WTC11 (cell line): Measurements from ENCODE around the gene RPS8. TPM values are rescaled to one million over a fixed set of nuclear protein-coding genes. Genes with fewer than 3 reads are reported as not detected.
A peak's percentile ranks its signal among the peaks of the same experiment; 100 is the strongest.

Experiments
- ATAC-seq: fragments of 200-7000 bp; cut with Tn5 transposase; 2 replicates; pipeline ENCODE4 v1.10.0; 2021; ENCODE audit warnings: mild to moderate bottlenecking, moderate library complexity
- CTCF ChIA-PET: fragments of 300-600 bp; sonication (Branson Sonifier 250); formaldehyde crosslinking; loops from one replicate; lab custom pipeline; 2021; ENCODE audit warnings: antibody characterized with exemption; lab: Charles Lee
- POLR2A ChIA-PET: fragments of 350-600 bp; sonication (Branson Sonifier 250); formaldehyde crosslinking; loops from one replicate; lab custom pipeline; 2021; ENCODE audit warnings: antibody characterized with exemption; lab: Charles Lee
- DNase-seq: peaks from one replicate; pipeline ENCODE4 v3.0.0; 2021; ENCODE audit warnings: low spot score
- H3K27ac Mint-ChIP-seq: 2 replicates; pipeline ENCODE4 v1.8.0; 2021; ENCODE audit warnings: mixed read lengths
- H3K27me3 Mint-ChIP-seq: 2 replicates; pipeline ENCODE4 v1.8.0; 2021; ENCODE audit warnings: low read depth, mild to moderate bottlenecking, moderate library complexity, mixed read lengths
- H3K36me3 Mint-ChIP-seq: 2 replicates; pipeline ENCODE4 v1.8.0; 2021; ENCODE audit warnings: mixed read lengths
- H3K4me1 Mint-ChIP-seq: 2 replicates; pipeline ENCODE4 v1.8.0; 2022; ENCODE audit warnings: mixed read lengths
- H3K4me3 Mint-ChIP-seq: 2 replicates; pipeline ENCODE4 v1.8.0; 2021; ENCODE audit warnings: mild to moderate bottlenecking, moderate library complexity, mixed read lengths
- H3K9me3 Mint-ChIP-seq: 2 replicates; pipeline ENCODE4 v1.8.0; 2021; ENCODE audit warnings: mixed read lengths
- ATF3 ChIP-seq: sonication (generic); formaldehyde crosslinking; conservative IDR thresholded peaks from 2 replicates; pipeline ENCODE4 v1.8.1; 2022; ENCODE audit warnings: mild to moderate bottlenecking, missing genetic modification reagents
- ATF6 ChIP-seq: sonication (generic); formaldehyde crosslinking; IDR thresholded peaks from 2 replicates; pipeline ENCODE4 v1.8.1; 2023; ENCODE audit warnings: mild to moderate bottlenecking, missing genetic modification reagents
- CBFB ChIP-seq: sonication (generic); formaldehyde crosslinking; IDR thresholded peaks from 2 replicates; pipeline ENCODE4 v1.8.1; 2022; ENCODE audit warnings: mild to moderate bottlenecking, low read depth, missing genetic modification reagents
- CDX4 ChIP-seq: fragments of 250-450 bp; sonication (Bioruptor Pico); IDR thresholded peaks from 2 replicates; pipeline ENCODE4 v1.9.0; 2021; ENCODE audit warnings: moderate library complexity, mild to moderate bottlenecking, inconsistent platforms, borderline replicate concordance
- ERG ChIP-seq: fragments of 250-450 bp; sonication (Bioruptor Pico); IDR thresholded peaks from 2 replicates; pipeline ENCODE4 v1.8.0; 2021; ENCODE audit warnings: mild to moderate bottlenecking
- ESRRA ChIP-seq: sonication (generic); formaldehyde crosslinking; IDR thresholded peaks from 2 replicates; pipeline ENCODE4 v1.8.1; 2022; ENCODE audit warnings: mild to moderate bottlenecking, missing genetic modification reagents, borderline replicate concordance
- GABPB1 ChIP-seq: sonication (generic); formaldehyde crosslinking; IDR thresholded peaks from 2 replicates; pipeline ENCODE4 v1.8.1; 2023; ENCODE audit warnings: mild to moderate bottlenecking, missing genetic modification reagents
- GTF2I ChIP-seq: fragments of 250-450 bp; sonication (Bioruptor Pico); conservative IDR thresholded peaks from 2 replicates; pipeline ENCODE4 v1.4.0; 2021; ENCODE audit warnings: mild to moderate bottlenecking
- JAZF1 ChIP-seq: fragments of 250-450 bp; sonication (Bioruptor Pico); IDR thresholded peaks from 2 replicates; pipeline ENCODE4 v1.9.0; 2021; ENCODE audit warnings: moderate library complexity, mild to moderate bottlenecking, inconsistent platforms
- JUN ChIP-seq: sonication (generic); formaldehyde crosslinking; IDR thresholded peaks from 2 replicates; pipeline ENCODE4 v1.8.0; 2023; ENCODE audit warnings: mild to moderate bottlenecking, missing genetic modification reagents
- MAX ChIP-seq: sonication (generic); formaldehyde crosslinking; IDR thresholded peaks from 2 replicates; pipeline ENCODE4 v1.8.0; 2022; ENCODE audit warnings: mild to moderate bottlenecking, missing genetic modification reagents
- MYBL2 ChIP-seq: sonication (generic); formaldehyde crosslinking; IDR thresholded peaks from 2 replicates; pipeline ENCODE4 v1.8.1; 2023; ENCODE audit warnings: mild to moderate bottlenecking, moderate library complexity, missing genetic modification reagents
- NR1H2 ChIP-seq: sonication (generic); formaldehyde crosslinking; IDR thresholded peaks from 2 replicates; pipeline ENCODE4 v1.9.0; 2021; ENCODE audit warnings: mild to moderate bottlenecking, moderate library complexity, missing genetic modification reagents
- PRDM15 ChIP-seq: sonication (generic); formaldehyde crosslinking; IDR thresholded peaks from 2 replicates; pipeline ENCODE4 v1.8.0; 2022; ENCODE audit warnings: missing genetic modification reagents
- PREB ChIP-seq: sonication (generic); formaldehyde crosslinking; IDR thresholded peaks from 2 replicates; pipeline ENCODE4 v1.8.1; 2022; ENCODE audit warnings: mild to moderate bottlenecking, missing genetic modification reagents, moderate library complexity, borderline replicate concordance
- RELA ChIP-seq: sonication (generic); formaldehyde crosslinking; IDR thresholded peaks from 2 replicates; pipeline ENCODE4 v1.8.1; 2022; ENCODE audit warnings: missing genetic modification reagents, mild to moderate bottlenecking, borderline replicate concordance
- RORB ChIP-seq: fragments of 250-450 bp; sonication (Bioruptor Pico); IDR thresholded peaks from 2 replicates; pipeline ENCODE4 v1.9.0; 2021; ENCODE audit warnings: mild to moderate bottlenecking
- TCF7 ChIP-seq: sonication (generic); formaldehyde crosslinking; IDR thresholded peaks from 2 replicates; pipeline ENCODE4 v1.8.0; 2022; ENCODE audit warnings: mild to moderate bottlenecking, low read depth, missing genetic modification reagents, moderate library complexity
- TEAD1 ChIP-seq: sonication (generic); formaldehyde crosslinking; IDR thresholded peaks from 2 replicates; pipeline ENCODE4 v1.8.0; 2022; ENCODE audit warnings: mild to moderate bottlenecking, missing genetic modification reagents
- TP53 ChIP-seq: sonication (generic); formaldehyde crosslinking; IDR thresholded peaks from 2 replicates; pipeline ENCODE4 v1.8.1; 2023; ENCODE audit warnings: mild to moderate bottlenecking, missing genetic modification reagents
- ZNF121 ChIP-seq: sonication (generic); formaldehyde crosslinking; IDR thresholded peaks from 2 replicates; pipeline ENCODE4 v1.8.0; 2023; ENCODE audit warnings: missing genetic modification reagents
- ZNF317 ChIP-seq: sonication (generic); formaldehyde crosslinking; IDR thresholded peaks from 2 replicates; pipeline ENCODE4 v1.8.1; 2023; ENCODE audit warnings: low read depth, mild to moderate bottlenecking, moderate library complexity, missing genetic modification reagents, borderline replicate concordance
- ZNF423 ChIP-seq: fragments of 250-450 bp; sonication (Bioruptor Pico); IDR thresholded peaks from 2 replicates; pipeline ENCODE4 v2.1.2; 2022; ENCODE audit warnings: mild to moderate bottlenecking, moderate library complexity
- total RNA-seq: library from RNA; stranded (reverse); gene quantifications from 3 replicates; pipeline ENCODE4 v1.2.3, GENCODE V29; 2021

Gene RPS8
- total RNA-seq, 1 experiment from 2014 or later: 2,343 TPM

- DNase-seq: no peak
- H3K4me3 Mint-ChIP-seq: no peak overlapping the region
These were observed 27.5 kb upstream of the RPS8 start for GRCh38 chr1:44747878-44748277.

GRCh38 chr1:44757420-44757819 lies 17.9 kb upstream of the RPS8 start:
- ChIA-PET CTCF (no interaction called here), POLR2A (no interaction called here)
- no peaks in the 10 kb centered on the region for H3K4me1 Mint-ChIP-seq
- H3K36me3 Mint-ChIP-seq: peaks cover 83% of the 10 kb centered on the region
- ATAC-seq (no peak), DNase-seq (no peak)
- no peak overlapping the region for H3K4me3 Mint-ChIP-seq
- H3K27ac Mint-ChIP-seq: no peak overlapping the region
- no peaks in the 10 kb centered on the region for H3K27me3 Mint-ChIP-seq
- H3K9me3 Mint-ChIP-seq: no peaks in the 10 kb centered on the region
- TF ChIP-seq PREB (no peak), TEAD1 (no peak), NR1H2 (CRISPR knock-in tag) (no peak), MYBL2 (CRISPR knock-in tag) (no peak), ATF3 (CRISPR knock-in tag) (no peak), CDX4 (CRISPR knock-in tag) (no peak), ZNF423 (CRISPR knock-in tag) (no peak), MAX (no peak), ESRRA (no peak), JAZF1 (no peak), ERG (CRISPR knock-in tag) (no peak), ZNF121 (CRISPR knock-in tag) (no peak), GTF2I (no peak), ZNF317 (CRISPR knock-in tag) (no peak)

More at GRCh38 chr1:44747878-44748277, 27.5 kb upstream of the RPS8 start:
- Mint-ChIP-seq H3K4me1 (no peaks in the 10 kb centered on the region), H3K27ac (no peak overlapping the region), H3K27me3 (no peaks in the 10 kb centered on the region), H3K36me3 (peaks cover 60% of the 10 kb centered on the region), H3K9me3 (no peaks in the 10 kb centered on the region)
- ATAC-seq: peak; percentile 67
- POLR2A ChIA-PET: interaction anchor here (0.6 kb wide), 1 partner anchor 851 kb away, joined by 5 read pairs; no protein-coding TSS in a partner anchor
- no peak for TF ChIP-seq TP53 (CRISPR knock-in tag)
- TF ChIP-seq ZNF423 (CRISPR knock-in tag): no peak
- TF ChIP-seq CBFB (CRISPR knock-in tag): no peak
- TF ChIP-seq RELA (CRISPR knock-in tag): no peak
- no peak for TF ChIP-seq JUN (CRISPR knock-in tag)
- no peak for TF ChIP-seq RORB
- TF ChIP-seq MAX: no peak
- TF ChIP-seq PRDM15 (CRISPR knock-in tag): no peak
- no peak for TF ChIP-seq GABPB1 (CRISPR knock-in tag)
- no peak for TF ChIP-seq ATF6
- TF ChIP-seq TCF7: no peak
- CTCF ChIA-PET: interaction anchor here (0.9 to 1.4 kb wide), 3 partner anchors 17 to 37 kb away, joined by 3 read pairs; partner anchors contain the start of gene RNU5D-1
